HUES48 (cell line): Measurements from ENCODE around the gene BCAS1.
A peak's percentile ranks its signal among the peaks of the same experiment; 100 is the strongest.

Experiments
- H3K27ac ChIP-seq: one replicate; pipeline ENCODE4 v1.7.0; 2013; ENCODE audit warnings: low read depth, low read length, inconsistent platforms
- H3K27me3 ChIP-seq: 2 replicates; pipeline ENCODE4 v1.6.1; 2013; ENCODE audit warnings: mild to moderate bottlenecking, low read length; ENCODE audit not compliant: control insufficient read depth, insufficient read depth
- H3K36me3 ChIP-seq: 2 replicates; pipeline ENCODE4 v1.6.1; 2013; ENCODE audit warnings: low read length; ENCODE audit not compliant: control insufficient read depth, insufficient read depth
- H3K4me1 ChIP-seq: 2 replicates; pipeline ENCODE4 v1.6.1; 2013; ENCODE audit warnings: mild to moderate bottlenecking, low read length; ENCODE audit not compliant: control insufficient read depth, insufficient read depth
- H3K4me3 ChIP-seq: 2 replicates; pipeline ENCODE4 v1.5.1; 2013; ENCODE audit warnings: mild to moderate bottlenecking, low read depth, low read length
- H3K9ac ChIP-seq: 2 replicates; pipeline ENCODE4 v1.6.1; 2013; ENCODE audit warnings: mild to moderate bottlenecking, low read depth, low read length, moderate library complexity
- H3K9me3 ChIP-seq: 2 replicates; pipeline ENCODE4 v1.6.1; 2013; ENCODE audit warnings: low read length; ENCODE audit not compliant: control insufficient read depth, insufficient read depth

Gene BCAS1

DNA sequence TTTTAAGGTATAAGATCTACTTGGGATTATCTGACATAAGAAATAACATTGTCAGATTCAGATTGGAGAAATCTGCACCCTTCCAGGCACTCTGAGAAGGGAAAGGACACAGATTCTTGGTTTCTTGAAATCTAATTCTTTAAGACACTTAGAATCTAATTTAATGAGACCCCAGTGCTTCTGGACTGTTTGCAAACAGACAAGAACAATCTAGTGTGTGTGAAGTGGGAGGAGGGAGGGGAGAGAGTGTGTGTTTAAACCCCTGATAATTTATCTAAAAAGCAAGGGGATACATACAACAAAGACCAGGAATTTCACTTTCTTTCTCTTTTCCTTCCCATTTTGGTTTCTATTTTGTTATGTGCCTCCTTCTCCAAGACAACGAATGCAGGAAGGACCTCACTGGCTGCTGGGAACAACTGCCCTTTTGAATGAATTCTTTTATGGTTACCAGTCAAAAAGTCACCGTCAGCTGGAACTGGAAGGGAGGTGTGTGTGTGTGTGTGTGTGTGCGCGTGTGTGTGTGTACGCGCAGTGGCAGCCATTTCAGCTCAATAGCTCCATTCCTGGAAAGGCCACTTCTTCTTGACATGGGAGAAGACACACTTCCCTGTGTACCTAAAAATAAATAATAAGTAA lies 129.4 kb downstream of the BCAS1 start:
- Histone ChIP-seq H3K9me3 (no peaks in the 10 kb centered on the region), H3K9ac (peak overlapping the region; percentile 38; the same call in 1 of the 2 replicates), H3K4me3 (peak overlapping the region; percentile 18), H3K27ac (peak overlapping the region; percentile 81), H3K4me1 (peaks cover 46% of the 10 kb centered on the region), H3K27me3 (no peaks in the 10 kb centered on the region), H3K36me3 (no peaks in the 10 kb centered on the region)

DNA sequence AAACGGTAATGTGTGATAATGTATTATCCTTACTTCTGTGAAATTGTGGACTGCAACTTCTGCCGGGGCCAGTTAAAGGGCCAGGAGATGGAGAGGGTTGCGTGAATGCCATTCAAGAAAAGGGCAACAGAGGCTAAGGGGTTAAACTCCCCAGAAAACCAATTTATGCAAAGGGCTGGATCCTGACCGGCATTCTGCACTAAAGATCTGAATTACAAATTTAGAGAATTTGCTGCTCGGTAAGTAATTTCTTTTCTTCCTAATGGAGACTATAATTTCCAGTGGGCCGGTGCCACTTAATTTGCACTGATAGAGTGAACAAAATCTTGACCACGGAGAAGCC lies 130.1 kb downstream of the BCAS1 start:
- no peaks in the 10 kb centered on the region for H3K36me3 ChIP-seq
- peaks cover 47% of the 10 kb centered on the region for H3K4me1 ChIP-seq
- H3K9ac ChIP-seq, result peak overlapping the region; percentile 38
- H3K4me3 ChIP-seq, result peak overlapping the region; percentile 18
- no peaks in the 10 kb centered on the region for H3K27me3 ChIP-seq
- H3K9me3 ChIP-seq, result no peaks in the 10 kb centered on the region
- H3K27ac ChIP-seq, result peak overlapping the region; percentile 81

DNA sequence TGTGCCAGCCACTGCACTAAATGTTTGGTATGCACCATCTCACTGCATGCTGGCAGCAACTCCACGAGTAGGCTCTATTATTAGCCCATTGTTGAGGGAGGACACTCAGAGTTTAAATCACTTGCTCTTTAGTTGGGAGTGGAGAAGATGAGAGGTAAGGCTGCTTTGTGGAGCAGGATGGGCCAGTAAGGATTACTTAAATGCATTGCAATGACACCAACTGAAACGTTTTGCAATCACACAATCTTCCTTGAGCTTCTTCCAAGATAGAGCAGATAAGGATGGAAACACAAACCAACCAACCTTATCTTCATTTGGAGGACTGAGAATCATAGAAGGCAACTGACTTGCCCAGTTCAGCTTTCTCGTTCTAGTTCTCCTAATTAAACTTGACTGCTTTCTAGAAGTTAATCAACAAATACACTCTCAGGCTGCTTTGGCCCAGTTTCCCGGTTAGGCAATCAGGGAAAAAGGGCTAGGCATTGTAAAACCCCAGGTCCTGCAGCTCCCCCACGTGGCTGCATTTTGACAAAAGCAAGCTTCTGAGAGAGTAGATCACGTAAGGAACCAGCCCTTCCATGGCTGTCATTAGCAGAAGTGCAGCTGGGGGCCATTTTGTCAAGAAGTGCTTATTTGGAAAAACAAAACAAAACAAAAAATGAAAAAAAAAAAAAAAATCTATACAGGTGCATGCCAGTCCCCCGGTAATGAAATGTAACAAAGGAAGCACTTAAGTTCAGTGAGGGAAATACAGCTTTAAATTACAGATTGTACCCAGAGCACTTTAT lies 130.6 kb downstream of the BCAS1 start:
- Histone ChIP-seq H3K36me3 (no peaks in the 10 kb centered on the region), H3K27ac (peak overlapping the region; percentile 81), H3K9ac (peak overlapping the region; percentile 38), H3K27me3 (no peaks in the 10 kb centered on the region), H3K4me1 (peaks cover 53% of the 10 kb centered on the region), H3K4me3 (peak overlapping the region; percentile 18), H3K9me3 (no peaks in the 10 kb centered on the region)

DNA sequence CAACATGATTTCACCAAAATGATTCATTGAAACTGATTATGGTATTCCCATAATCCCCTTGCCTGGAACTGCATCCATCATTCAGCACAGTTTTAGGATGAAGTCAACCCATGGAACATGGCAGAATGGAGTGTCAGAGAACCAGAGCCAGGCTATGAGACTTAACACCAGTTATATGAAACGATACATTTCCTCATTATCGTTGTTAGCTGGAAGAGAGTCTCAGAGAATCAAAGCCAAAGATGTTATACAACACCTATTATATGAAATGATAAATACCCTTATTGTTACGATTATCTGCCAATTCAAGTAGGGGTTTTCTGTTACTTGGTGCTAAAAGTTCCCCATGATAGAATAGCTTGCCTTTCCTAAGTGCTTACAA lies 131.2 kb downstream of the BCAS1 start:
- Histone ChIP-seq H3K9ac (no peak overlapping the region), H3K4me3 (no peak overlapping the region), H3K9me3 (no peaks in the 10 kb centered on the region), H3K4me1 (peaks cover 59% of the 10 kb centered on the region), H3K36me3 (no peaks in the 10 kb centered on the region), H3K27me3 (no peaks in the 10 kb centered on the region), H3K27ac (peak overlapping the region; percentile 14)

DNA sequence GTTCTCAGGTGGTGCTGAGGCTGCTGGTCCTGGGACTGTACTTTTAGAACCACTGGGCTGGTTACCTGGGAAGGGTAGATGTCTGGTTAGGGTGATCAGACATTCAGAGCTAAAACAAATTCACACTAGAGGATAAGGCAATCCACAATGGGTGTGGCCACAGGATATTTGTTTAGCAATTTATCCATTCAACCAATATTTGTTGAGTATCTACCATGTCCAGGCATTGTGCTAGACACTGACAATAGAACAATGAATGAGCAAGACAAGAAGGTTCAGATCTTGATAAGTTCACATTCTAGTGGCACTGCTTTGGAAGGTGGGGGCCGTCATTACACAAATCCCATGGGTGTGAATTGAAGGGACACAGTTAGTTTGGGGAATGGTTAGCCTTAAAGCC lies 131.7 kb downstream of the BCAS1 start:
- H3K36me3 ChIP-seq, result no peaks in the 10 kb centered on the region
- H3K27me3 ChIP-seq, result no peaks in the 10 kb centered on the region
- no peaks in the 10 kb centered on the region for H3K9me3 ChIP-seq
- H3K4me1 ChIP-seq, result peaks cover 63% of the 10 kb centered on the region
- H3K9ac ChIP-seq, result no peak overlapping the region
- no peak overlapping the region for H3K4me3 ChIP-seq
- no peak overlapping the region for H3K27ac ChIP-seq

DNA sequence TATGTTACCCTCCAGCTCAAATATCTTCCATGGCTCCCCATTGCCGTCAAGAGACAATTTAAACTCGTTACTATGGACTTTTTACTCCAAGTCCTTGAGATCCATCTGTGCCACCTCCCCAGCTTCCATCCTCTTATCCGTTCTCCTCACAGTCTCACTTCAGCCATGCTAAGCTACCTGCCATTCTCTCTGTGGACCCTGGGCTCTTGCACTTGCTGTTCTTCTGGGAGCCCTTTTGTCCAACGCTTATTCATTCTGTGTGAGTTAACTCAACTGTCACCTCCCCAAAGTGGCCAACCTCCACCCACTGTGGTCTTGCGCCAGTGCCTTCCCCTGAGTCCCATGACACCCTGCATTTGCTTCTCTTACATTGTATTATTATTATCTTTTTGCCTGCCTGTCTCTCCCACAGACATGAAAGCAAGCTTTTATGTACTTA lies 132.4 kb downstream of the BCAS1 start:
- no peak overlapping the region for H3K4me3 ChIP-seq
- H3K4me1 ChIP-seq, result peaks cover 55% of the 10 kb centered on the region
- H3K27me3 ChIP-seq, result no peaks in the 10 kb centered on the region
- no peak overlapping the region for H3K27ac ChIP-seq
- no peaks in the 10 kb centered on the region for H3K36me3 ChIP-seq
- no peaks in the 10 kb centered on the region for H3K9me3 ChIP-seq
- H3K9ac ChIP-seq, result no peak overlapping the region

DNA sequence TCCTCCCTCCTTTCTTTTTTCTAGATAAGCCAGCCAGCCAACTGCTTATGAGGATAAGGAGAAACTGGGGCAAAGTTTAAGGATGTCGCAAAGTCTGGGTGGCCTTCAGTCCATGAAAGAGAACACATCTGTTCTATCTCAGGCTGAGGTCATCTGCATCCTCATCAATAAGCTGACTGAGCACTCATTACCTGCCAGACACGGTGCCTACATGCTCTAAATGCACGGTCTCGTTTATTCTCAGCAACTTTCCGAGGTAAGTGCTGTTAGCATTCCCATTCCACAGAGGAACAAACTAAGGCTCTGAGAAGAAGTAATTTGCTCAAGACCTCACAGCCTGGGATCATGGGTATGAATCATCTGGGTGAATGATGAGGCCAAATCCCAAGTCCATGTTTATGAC lies 133.1 kb downstream of the BCAS1 start:
- Histone ChIP-seq H3K9me3 (no peaks in the 10 kb centered on the region), H3K4me3 (no peak overlapping the region), H3K4me1 (peaks cover 49% of the 10 kb centered on the region), H3K9ac (no peak overlapping the region), H3K36me3 (no peaks in the 10 kb centered on the region), H3K27ac (no peak overlapping the region), H3K27me3 (no peaks in the 10 kb centered on the region)

DNA sequence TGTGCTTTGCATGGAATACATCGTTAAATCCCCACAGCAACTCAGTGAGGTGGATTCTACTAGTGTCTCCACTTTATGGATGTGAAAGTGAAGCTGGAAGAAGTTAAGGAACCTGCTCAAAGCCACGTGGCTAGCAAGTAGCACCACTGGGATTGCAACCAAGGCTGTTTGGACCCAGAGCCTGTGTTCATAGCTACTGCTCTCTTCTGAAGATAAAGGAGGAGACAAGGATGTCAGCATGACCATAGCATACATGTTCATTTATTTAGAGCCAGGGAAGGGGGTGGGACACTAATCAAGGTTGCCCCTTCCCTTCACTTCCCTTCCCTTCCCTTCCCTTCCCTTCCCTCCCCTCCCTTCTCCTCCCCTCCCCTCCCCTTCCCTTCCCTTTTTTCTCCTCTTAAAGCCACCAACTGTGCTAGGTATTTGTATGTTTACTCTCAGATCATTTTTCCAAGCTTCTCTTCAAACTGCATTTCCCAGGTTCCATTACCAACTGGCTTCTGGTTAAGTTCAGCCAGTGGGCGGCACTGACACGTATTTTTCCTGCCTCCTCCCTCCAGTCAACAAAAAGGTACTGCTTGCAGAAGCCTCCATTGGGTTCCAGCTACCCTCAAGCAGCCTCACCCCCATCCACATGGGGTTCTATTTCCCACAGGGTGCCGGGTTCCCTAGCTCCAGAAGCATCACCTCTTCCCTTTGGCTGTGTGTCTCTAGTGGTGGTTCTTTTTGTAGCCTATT lies 134.9 kb downstream of the BCAS1 start:
- no peak overlapping the region for H3K9ac ChIP-seq
- H3K4me1 ChIP-seq, result peaks cover 32% of the 10 kb centered on the region
- no peaks in the 10 kb centered on the region for H3K36me3 ChIP-seq
- no peak overlapping the region for H3K4me3 ChIP-seq
- H3K27ac ChIP-seq, result peak overlapping the region; percentile 51
- no peaks in the 10 kb centered on the region for H3K27me3 ChIP-seq
- no peaks in the 10 kb centered on the region for H3K9me3 ChIP-seq

DNA sequence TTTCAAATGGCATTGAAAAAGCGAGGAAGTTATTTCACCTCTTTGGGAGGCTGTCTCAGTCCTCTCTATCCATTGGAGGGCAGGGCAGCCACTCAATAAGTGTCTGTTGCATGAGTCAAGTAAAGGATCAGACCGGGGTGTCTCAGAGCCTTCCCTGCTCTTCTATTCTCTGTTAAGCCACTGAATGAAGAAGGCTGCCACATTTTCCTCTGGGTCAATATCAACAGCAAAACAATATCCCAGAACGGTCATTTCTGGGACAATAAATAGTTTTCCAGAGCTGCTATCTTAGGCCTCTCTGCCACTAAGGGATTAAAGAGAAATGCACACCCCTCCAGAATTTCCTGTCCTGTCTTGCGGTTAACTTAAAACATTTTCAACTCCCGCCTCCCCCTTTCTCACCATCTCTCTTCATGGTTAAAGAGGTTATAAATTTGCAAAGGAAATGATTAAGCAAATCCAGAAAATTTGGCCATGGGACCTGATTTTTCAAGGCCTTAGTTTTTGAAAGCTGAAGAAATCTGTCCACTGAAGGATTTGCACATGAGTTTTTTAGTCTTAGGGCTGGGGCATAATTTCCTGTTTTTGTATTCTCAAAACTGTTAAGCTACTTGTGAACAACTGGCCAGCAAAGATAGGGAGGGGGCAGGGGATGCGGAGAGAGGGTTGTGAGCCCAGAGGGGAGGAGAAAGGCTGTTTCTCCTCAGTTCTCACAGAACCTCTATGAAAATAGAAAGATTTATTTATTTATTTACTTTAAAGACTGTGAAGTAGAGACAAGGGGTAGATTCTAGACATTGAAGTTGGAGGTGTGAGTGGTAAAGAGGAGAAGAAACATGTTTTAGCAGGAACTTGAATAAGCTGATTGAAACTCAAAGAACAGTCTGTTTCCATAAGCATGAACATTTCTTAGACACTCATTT lies 135.7 kb downstream of the BCAS1 start:
- Histone ChIP-seq H3K36me3 (no peaks in the 10 kb centered on the region), H3K9me3 (no peaks in the 10 kb centered on the region), H3K27me3 (no peaks in the 10 kb centered on the region), H3K27ac (peak overlapping the region; percentile 67), H3K9ac (no peak overlapping the region), H3K4me3 (no peak overlapping the region), H3K4me1 (peaks cover 26% of the 10 kb centered on the region)

DNA sequence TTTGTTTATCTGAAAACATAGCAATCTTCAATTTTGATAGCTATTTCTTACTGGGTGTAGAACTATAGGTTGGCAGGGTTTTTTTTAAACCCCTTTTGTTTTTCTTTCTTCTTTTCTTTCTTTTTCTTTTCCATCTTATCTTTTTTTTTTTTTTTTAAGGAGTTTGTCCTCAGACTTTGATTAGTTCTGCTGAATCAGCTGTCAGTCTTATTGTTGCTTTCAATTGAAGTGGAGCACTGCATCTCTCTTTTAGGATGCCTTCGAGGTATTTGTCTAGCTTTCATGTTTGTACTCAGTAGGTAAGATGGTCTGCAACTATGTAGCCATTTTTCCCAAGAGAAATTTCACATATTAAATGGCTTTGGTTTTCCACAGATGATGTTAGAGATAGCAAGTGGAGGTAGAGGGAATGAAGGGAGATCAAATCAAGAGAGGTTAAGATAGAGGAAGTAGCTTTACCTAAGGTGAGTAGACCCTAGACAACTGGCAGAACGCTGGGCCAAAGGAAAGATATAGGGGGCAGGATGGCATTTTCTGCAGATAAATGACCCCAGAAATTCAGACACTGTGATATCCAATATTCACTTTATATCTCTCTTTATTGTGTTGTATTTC lies 137.1 kb downstream of the BCAS1 start:
- Histone ChIP-seq H3K4me3 (no peak overlapping the region), H3K9me3 (no peaks in the 10 kb centered on the region), H3K27ac (no peak overlapping the region), H3K36me3 (no peaks in the 10 kb centered on the region), H3K9ac (no peak overlapping the region), H3K27me3 (no peaks in the 10 kb centered on the region), H3K4me1 (peaks cover 17% of the 10 kb centered on the region)
